HG03457 (cell line): Measurements from ENCODE around the gene CSNK1E.

Source experiments
- ATAC-seq: cut with Tn5 transposase; IDR thresholded peaks from one replicate; pipeline ENCODE4 v1.9.1; 2021; ENCODE audit warnings: moderate number of reproducible peaks; ENCODE audit not compliant: unreplicated experiment

Gene CSNK1E

GRCh38 chr22:38250643-38251340, 66.4 kb downstream of the CSNK1E start:
- ATAC-seq = no peak

GRCh38 chr22:38249803-38250642, 67.2 kb downstream of the CSNK1E start:
- no peak for ATAC-seq

DNA sequence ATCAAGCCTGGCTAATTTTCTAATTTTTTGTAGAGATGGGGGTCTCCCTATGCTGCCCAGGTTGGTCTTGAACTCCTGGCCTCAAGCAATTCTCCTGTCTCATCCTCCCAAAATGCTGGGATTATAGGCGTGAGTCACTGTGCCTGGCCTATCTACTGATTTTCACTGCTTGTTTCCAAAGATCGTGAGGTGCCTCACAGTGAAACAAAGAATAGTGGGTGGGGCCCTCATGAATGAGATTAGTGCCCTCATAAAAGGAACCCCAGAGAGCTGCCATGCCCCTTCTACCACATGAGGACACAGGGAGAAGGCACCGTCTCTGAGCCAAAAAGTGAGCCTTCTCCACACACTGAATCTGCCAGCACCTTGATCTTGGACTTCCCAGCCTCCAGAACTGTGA, 67.9 kb downstream of the CSNK1E start:
- no peak for ATAC-seq

- no peak for ATAC-seq
Observed at GRCh38 chr22:38248280-38248679, 69.0 kb downstream of the CSNK1E start.

DNA sequence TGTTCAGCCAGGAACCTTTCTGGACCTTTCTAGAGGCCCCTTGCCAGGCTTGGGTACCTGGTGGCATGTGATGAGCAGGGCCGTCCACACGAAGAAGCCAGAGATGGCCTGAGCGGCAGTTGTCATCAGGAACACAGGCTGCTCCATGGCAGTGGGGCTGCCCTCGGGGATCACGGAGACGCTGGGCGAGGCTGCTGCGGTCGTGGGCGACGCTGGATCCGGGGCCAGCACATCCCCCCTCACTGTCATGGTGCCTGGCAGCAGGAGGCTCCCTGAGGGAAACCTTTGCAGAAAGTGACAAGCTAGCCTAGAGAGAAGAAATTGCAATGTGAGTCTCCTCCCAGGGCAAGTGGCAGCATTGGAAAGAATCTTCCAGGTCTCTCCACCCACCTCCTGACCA, 69.5 kb downstream of the CSNK1E start:
- ATAC-seq = no peak

DNA sequence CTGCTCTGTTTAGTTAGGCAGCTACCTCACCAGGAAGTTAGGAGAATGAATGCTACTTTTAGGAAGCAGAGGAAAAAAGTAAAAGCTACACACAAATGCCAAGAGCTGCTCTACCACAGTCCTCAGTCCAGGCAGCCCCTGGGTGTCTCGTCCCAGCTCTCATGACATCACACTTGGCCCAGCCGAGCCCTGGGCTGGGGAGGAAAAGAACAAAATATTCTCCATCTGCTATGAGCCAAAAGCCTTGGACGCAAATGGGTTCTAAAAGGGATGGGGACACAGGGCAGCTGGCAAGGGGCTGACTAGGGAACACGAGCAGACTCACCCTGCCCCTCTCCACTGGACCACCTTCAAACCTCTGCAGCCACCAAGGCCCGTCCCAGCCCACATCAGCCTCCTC, 70.5 kb downstream of the CSNK1E start:
- ATAC-seq = no peak

DNA sequence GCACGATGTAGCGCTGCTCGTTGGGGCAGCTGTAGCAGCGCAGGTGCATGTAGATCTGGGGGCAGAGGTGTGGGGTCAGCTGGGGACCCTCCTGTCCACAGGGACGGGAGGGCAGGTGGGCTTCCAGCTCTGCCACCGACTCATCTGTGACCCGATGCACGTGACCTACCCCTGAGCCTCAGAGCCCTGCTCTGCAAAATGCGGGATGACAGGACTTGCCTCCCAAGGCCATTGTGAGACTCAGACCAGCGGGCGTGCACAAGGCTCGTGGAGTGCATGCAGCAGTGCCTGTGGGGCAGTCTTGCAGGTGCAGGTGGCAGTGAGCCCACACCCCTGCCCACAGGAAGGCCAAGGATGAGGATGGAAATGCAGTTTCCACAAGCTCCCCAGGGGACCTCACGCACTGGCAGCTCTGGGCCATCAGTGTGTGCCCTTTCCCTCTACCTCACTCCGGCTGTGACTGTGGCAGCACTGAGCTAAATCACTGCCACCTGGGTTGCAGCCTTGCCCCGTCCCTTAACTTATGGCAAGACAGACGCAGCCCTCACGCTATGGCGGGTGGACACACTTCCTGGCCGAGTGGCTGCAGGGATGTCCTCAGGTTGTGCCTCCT, 71.1 kb downstream of the CSNK1E start:
- ATAC-seq = no peak

DNA sequence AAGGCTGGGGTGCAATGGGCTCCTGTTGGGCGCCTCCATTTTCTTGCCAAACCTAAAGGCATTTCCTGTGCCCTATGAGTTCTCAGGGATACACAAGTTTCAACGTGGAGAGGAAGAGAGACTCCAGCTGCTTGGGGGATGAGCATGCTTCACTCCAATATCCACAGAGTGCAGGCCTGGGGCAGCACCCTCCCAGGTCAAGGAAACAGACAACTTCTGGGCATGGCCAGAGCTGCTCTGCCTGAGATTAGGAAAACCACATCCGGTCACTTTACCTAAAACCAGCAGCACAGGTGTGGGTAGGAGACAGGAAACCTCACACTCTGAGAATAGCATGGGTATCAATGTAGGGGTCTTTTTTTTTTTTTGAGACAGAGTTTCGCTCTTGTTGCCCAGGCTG, 73.1 kb downstream of the CSNK1E start:
- ATAC-seq = no peak

DNA sequence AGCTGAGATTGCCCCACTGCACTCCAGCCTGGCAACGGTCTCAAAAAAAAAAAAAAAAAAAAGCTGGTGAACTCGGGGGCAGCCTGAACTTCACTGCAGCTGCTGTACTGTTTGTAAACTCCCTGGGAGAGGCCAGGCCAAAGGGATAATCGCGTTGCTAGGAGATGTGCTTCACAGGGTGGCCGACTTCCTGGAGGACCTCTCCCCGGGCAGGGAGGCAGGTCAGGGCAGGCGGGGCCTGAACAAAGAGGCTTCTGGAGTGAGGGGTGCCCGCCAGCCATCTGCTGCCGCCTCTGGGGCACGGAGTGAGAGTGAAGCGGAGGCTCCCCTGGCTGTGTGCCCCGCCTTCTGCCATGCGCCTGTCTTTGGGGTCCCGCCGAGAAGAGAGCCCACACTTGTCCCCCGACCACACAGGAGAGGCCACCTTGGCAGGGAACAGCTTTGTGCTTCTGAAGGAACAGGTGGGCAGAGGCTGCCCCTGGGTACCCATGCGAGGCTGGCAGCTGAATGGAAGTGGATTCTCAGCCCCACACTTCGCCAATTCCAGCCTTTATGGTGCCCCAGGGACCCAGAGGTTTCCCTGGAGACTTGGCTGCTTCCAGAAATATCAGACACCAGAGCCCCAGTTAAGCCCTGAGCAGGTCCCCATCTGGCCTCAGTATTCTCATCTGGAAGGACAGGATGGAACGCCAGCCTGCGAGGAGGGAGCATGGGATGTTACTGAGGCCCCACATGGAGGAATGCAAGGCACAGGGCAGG, 74.0 kb downstream of the CSNK1E start:
- ATAC-seq = no peak

GRCh38 chr22:38240734-38241252, 76.4 kb downstream of the CSNK1E start:
- ATAC-seq = no peak
